ENCODE measurements around the gene TCERG1L. TPM values are rescaled to one million over a fixed set of nuclear protein-coding genes. Genes with fewer than 3 reads are reported as not detected.

TCERG1L gene
- total RNA-seq, 4 donors from 2014 or later = 0.42 to 1.3 TPM; not detected in 2

- WGBS, 2 donors = 70 to 71% methylated on average over 15 of the region's 15 CpGs
- no peaks in the 10 kb centered on the region for H3K4me1 ChIP-seq
- no peak for DNase-seq (ENCODE audit: low spot score in 2 of 2)
- no peaks in the 10 kb centered on the region for H3K27me3 ChIP-seq
- no peaks in the 10 kb centered on the region for H3K36me3 ChIP-seq
- no peak overlapping the region for H3K4me3 ChIP-seq
- H3K27ac ChIP-seq = no peak overlapping the region
- H3K9me3 ChIP-seq = no peaks in the 10 kb centered on the region
- TF ChIP-seq POLR2A (IDR thresholded peaks at IDR 0.05) (no peak), EP300 (IDR thresholded peaks at IDR 0.05) (no peak)
- TF ChIP-seq, protein P1, sequence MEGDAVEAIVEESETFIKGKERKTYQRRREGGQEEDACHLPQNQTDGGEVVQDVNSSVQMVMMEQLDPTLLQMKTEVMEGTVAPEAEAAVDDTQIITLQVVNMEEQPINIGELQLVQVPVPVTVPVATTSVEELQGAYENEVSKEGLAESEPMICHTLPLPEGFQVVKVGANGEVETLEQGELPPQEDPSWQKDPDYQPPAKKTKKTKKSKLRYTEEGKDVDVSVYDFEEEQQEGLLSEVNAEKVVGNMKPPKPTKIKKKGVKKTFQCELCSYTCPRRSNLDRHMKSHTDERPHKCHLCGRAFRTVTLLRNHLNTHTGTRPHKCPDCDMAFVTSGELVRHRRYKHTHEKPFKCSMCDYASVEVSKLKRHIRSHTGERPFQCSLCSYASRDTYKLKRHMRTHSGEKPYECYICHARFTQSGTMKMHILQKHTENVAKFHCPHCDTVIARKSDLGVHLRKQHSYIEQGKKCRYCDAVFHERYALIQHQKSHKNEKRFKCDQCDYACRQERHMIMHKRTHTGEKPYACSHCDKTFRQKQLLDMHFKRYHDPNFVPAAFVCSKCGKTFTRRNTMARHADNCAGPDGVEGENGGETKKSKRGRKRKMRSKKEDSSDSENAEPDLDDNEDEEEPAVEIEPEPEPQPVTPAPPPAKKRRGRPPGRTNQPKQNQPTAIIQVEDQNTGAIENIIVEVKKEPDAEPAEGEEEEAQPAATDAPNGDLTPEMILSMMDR (IDR thresholded peaks at IDR 0.05) = no peak
These were observed 148.4 kb downstream of the TCERG1L start for GRCh38 chr10:131162866-131163843.

DNA sequence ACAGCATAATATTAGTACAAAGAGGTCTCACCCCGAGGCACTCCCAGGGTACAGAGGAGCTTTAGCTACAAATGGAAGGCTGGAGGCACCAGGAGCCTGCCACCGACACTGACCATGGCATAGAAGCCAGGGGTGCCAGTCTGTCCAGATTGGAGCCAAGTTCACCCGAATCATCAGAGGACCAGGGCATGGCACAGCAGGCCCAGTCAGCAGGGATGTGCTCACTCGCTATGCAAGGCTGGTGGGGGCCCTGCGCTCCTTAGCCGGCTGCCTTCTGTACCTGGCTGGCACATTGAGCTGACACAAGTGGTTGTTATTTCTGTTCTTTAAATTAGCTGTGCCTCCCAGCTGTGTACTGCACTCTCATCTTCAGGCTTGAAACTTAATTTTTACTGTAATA is 149.3 kb downstream of the TCERG1L start:
- Histone ChIP-seq H3K9me3 (no peaks in the 10 kb centered on the region), H3K4me1 (no peaks in the 10 kb centered on the region), H3K27me3 (no peaks in the 10 kb centered on the region), H3K4me3 (no peak overlapping the region), H3K36me3 (no peaks in the 10 kb centered on the region), H3K27ac (no peak overlapping the region)
- 77 to 81% methylated on average over 6 of the region's 6 CpGs for WGBS, 2 donors
- TF ChIP-seq EP300 (IDR thresholded peaks at IDR 0.05) (no peak), POLR2A (IDR thresholded peaks at IDR 0.05) (no peak)
- TF ChIP-seq, protein P1 (IDR thresholded peaks at IDR 0.05) = no peak
- DNase-seq (ENCODE audit: low spot score in 2 of 2) = no peak

DNA sequence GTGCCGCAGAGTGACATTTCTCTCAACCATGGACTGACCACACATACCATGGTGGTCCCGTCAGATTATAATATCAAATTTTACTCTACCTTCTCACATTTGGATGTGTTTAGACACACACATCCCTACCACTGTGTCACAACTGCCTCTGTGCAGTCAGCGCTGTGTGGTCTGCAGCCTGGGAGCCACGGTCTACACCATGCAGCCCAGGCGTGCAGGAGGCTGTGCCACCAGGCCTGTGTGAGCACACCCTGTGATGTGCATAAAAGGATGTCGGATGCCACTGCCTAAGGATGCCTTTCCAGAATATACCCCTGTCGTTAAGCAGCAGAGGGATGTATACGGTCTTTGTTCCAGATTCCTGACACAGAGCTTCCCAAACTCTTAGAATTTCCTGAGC is 150.4 kb downstream of the TCERG1L start:
- no peak for DNase-seq (ENCODE audit: low spot score in 2 of 2)
- WGBS, 2 donors = 84 to 95% methylated on average over 8 of the region's 8 CpGs
- TF ChIP-seq EP300 (IDR thresholded peaks at IDR 0.05) (no peak), POLR2A (IDR thresholded peaks at IDR 0.05) (no peak)
- TF ChIP-seq, protein P1 (IDR thresholded peaks at IDR 0.05) = no peak
- Histone ChIP-seq H3K27ac (no peak overlapping the region), H3K4me3 (no peak overlapping the region), H3K36me3 (no peaks in the 10 kb centered on the region), H3K9me3 (no peaks in the 10 kb centered on the region), H3K27me3 (no peaks in the 10 kb centered on the region), H3K4me1 (no peaks in the 10 kb centered on the region)

DNA sequence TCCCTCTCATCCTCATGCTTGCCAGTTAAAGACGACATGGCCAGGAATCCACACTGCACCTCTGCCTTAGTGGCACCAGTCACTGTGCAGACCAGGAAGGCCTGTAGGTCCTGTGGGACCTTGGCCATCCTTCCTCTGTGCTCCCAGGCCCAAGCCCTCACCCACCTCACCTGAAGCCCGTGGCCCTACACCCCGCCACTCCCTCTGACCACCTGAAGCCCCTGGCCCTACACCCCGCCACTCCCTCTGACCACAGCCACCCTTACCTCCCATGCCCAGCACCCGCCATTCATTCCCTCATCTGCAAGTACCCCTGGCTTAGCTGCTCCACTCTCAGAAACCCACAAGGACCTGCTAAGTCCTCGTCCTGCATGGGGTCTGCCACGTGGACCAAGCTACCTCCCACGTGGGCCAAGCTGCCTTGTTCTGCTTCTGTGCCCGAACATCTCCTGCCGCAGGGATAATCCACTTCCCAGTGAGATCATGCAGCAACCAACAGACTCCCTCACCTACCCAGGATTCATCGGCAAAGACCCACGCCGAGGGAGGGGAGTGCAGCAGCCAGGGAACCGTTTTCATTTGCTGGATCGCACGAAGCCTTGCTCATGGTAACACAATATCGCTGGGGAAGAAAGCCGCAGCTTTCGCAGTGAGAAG is 151.2 kb downstream of the TCERG1L start:
- TF ChIP-seq POLR2A (IDR thresholded peaks at IDR 0.05) (no peak), EP300 (IDR thresholded peaks at IDR 0.05) (no peak)
- TF ChIP-seq, protein P1 (IDR thresholded peaks at IDR 0.05) = no peak
- 89 to 92% methylated on average over 19 of the region's 19 CpGs for WGBS, 2 donors
- Histone ChIP-seq H3K4me1 (no peaks in the 10 kb centered on the region), H3K27ac (no peak overlapping the region), H3K4me3 (no peak overlapping the region), H3K36me3 (no peaks in the 10 kb centered on the region), H3K27me3 (no peaks in the 10 kb centered on the region), H3K9me3 (no peaks in the 10 kb centered on the region)
- DNase-seq (ENCODE audit: low spot score in 2 of 2) = no peak

GRCh38 chr10:131159771-131160170 is 151.8 kb downstream of the TCERG1L start:
- Histone ChIP-seq H3K36me3 (no peaks in the 10 kb centered on the region), H3K9me3 (no peaks in the 10 kb centered on the region), H3K27ac (no peak overlapping the region), H3K27me3 (no peaks in the 10 kb centered on the region), H3K4me3 (no peak overlapping the region), H3K4me1 (no peaks in the 10 kb centered on the region)
- no peak for DNase-seq (ENCODE audit: low spot score in 2 of 2)
- TF ChIP-seq, protein P1 (IDR thresholded peaks at IDR 0.05) = no peak
- no peak for TF ChIP-seq POLR2A (IDR thresholded peaks at IDR 0.05)
- no peak for TF ChIP-seq EP300 (IDR thresholded peaks at IDR 0.05)
- WGBS, 2 donors = 70 to 85% methylated on average over 8 to 9 of the region's 9 CpGs

Measured in tibial nerve (tissue), 4 donors.